NCI-H2227 (cell line): Measurements from ENCODE around the gene THAP2.
"Not testable (repeated sequence)": the region's sequence is repeated elsewhere in the genome, so short reads cannot be mapped to it uniquely, and the experiment has no call there.

ENCODE experiments used
- DNase-seq: peaks from one replicate; lab custom pipeline; 2025; ENCODE audit not compliant: unreplicated experiment; lab: John Stamatoyannopoulos, UW

THAP2 gene

DNA sequence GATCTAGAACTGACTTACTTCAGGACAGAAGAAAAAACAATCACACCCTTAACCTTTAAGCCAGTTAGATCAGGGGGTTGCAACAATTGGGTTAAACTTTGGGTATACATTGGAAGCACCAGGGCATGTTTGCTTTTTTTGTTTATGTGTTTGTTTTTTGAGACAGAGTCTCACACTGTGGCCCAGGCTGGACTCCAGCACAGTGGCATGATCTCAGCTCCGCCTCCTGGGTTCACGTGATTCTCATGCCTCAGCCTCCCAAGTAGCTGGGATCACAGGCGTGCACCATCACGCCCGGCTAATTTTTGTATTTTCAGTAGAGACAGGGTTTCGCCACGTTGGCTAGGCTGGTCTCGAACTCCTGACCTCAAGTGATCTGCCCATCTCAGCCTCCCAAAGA lies 38.1 kb downstream of the THAP2 start:
- not testable (repeated sequence) for DNase-seq

DNA sequence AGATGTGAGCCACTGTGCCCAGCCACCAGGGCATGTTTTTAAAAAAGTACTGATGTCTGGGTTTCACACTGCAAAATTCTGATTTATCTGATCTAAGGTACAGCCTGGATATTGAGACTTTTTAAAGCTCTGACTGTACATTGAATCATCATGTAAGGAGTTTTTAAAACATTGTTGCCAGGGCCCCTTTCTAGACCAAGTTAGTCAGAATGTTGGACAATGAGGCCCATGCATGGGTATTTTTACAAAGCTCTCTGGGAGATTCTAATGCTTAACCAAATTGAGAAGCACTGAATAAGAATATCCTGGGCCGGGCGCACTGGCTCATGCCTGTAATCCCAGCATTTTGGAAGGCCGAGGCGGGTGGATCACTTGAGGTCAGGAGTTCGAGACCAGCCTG lies 38.5 kb downstream of the THAP2 start:
- DNase-seq = no peak

- no peak for DNase-seq
Observed at GRCh38 chr12:71703206-71703605, 39.1 kb downstream of the THAP2 start.

- DNase-seq = no peak
Observed at GRCh38 chr12:71704920-71705319, 40.8 kb downstream of the THAP2 start.

- no peak for DNase-seq
Observed at GRCh38 chr12:71708658-71709057, 44.6 kb downstream of the THAP2 start.

- no peak for DNase-seq
Observed at GRCh38 chr12:71710276-71711125, 46.4 kb downstream of the THAP2 start.

- DNase-seq = no peak
Observed at GRCh38 chr12:71718611-71719010, 54.5 kb downstream of the THAP2 start.

DNA sequence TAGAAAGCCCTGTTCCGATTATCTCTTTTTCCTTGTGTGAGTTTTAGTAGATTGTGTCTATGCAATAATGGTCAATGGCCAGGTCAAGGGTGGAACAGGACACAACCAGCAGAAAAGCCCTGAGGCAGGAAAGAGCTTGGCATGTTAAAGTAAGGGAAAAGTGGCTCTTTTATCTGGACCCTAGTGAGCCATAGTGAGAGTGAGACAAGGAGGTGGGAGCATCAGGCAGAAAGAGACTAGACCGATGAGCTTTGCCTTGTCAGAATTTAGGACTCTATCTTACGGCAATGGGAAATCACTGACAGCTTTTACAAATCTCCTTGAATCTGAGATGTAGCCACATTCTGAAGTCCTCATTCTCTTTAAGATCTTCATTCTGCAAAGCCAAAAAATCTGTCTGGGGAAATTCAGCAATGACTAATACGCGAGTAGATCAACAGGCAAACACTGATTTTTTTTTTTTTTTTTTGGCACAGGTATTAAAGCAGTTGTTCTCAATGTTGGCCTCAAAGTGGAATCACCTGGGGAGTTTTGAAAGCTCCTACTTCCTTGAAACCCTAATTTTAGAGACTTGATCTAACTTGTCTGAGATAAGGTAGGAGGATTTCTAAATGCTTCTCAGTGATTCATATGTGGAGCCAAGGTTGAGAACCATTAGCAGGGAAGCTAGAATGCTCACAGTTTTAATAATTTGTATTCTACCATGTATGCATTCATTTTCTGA lies 55.7 kb downstream of the THAP2 start:
- no peak for DNase-seq

DNA sequence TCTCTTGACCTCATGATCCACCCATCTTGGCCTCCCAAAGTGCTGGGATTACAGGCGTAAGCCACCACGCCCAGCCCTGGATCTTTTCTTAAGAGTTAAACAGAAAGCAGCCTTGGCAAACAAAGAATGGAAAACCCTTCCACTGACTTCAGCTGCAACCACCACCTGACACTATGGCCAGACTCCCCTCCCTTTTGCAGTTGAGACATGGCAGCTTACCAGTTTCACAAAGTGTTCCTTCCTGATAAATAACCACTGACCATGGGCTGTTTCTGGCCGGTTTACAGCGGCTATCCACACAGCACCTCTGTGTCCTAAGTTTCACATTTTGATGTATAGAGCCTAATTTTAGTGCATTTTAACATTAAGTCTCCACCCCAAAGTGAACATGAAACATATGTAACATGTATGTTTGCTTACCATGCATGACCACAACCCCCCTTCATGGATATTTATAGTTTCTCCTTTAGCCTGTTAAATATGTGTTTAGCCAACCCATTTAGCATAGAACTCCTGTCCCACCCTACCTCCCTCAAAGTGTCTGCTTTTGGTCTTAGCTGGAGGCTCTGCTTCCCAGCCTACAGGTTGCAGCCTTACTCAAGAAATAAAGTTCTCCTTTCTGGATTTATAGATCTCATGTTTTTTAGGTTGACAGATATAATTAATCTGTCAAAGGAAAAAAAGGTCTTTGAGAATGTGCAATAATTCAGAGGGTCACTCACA lies 57.8 kb downstream of the THAP2 start:
- DNase-seq = no peak

- no peak for DNase-seq
Observed at GRCh38 chr12:71725011-71725410, 60.9 kb downstream of the THAP2 start.

- no peak for DNase-seq
Observed at GRCh38 chr12:71726548-71726947, 62.4 kb downstream of the THAP2 start.

GRCh38 chr12:71727958-71728357 lies 63.9 kb downstream of the THAP2 start:
- no peak for DNase-seq
